Measurements from ENCODE around the gene LAMTOR1.

- TF ChIP-seq EP300 (IDR thresholded peaks at IDR 0.05; ENCODE audit: borderline replicate concordance) (no peak), NFIC (IDR thresholded peaks at IDR 0.05) (no peak), MAX (IDR thresholded peaks at IDR 0.05) (no peak), CEBPB (IDR thresholded peaks at IDR 0.05) (no peak), YY1 (IDR thresholded peaks at IDR 0.05; ENCODE audit: low read depth) (no peak), ZBTB7A (IDR thresholded peaks at IDR 0.05; ENCODE audit: low read depth) (no peak), CREB1 (IDR thresholded peaks at IDR 0.05; ENCODE audit: low read depth) (no peak), TAF1 (IDR thresholded peaks at IDR 0.05; ENCODE audit: low read depth) (no peak), TCF12 (IDR thresholded peaks at IDR 0.05; ENCODE audit: low read depth) (no peak), RAD21 (IDR thresholded peaks at IDR 0.05; ENCODE audit: low read depth) (no peak)
- TF ChIP-seq, protein P1, sequence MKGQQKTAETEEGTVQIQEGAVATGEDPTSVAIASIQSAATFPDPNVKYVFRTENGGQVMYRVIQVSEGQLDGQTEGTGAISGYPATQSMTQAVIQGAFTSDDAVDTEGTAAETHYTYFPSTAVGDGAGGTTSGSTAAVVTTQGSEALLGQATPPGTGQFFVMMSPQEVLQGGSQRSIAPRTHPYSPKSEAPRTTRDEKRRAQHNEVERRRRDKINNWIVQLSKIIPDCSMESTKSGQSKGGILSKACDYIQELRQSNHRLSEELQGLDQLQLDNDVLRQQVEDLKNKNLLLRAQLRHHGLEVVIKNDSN (IDR thresholded peaks at IDR 0.05) = no peak
- TF ChIP-seq, protein P2, sequence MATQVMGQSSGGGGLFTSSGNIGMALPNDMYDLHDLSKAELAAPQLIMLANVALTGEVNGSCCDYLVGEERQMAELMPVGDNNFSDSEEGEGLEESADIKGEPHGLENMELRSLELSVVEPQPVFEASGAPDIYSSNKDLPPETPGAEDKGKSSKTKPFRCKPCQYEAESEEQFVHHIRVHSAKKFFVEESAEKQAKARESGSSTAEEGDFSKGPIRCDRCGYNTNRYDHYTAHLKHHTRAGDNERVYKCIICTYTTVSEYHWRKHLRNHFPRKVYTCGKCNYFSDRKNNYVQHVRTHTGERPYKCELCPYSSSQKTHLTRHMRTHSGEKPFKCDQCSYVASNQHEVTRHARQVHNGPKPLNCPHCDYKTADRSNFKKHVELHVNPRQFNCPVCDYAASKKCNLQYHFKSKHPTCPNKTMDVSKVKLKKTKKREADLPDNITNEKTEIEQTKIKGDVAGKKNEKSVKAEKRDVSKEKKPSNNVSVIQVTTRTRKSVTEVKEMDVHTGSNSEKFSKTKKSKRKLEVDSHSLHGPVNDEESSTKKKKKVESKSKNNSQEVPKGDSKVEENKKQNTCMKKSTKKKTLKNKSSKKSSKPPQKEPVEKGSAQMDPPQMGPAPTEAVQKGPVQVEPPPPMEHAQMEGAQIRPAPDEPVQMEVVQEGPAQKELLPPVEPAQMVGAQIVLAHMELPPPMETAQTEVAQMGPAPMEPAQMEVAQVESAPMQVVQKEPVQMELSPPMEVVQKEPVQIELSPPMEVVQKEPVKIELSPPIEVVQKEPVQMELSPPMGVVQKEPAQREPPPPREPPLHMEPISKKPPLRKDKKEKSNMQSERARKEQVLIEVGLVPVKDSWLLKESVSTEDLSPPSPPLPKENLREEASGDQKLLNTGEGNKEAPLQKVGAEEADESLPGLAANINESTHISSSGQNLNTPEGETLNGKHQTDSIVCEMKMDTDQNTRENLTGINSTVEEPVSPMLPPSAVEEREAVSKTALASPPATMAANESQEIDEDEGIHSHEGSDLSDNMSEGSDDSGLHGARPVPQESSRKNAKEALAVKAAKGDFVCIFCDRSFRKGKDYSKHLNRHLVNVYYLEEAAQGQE (IDR thresholded peaks at IDR 0.05; ENCODE audit: low read depth) = no peak
Observed at GRCh38 chr11:72058416-72059034, 44.6 kb downstream of the LAMTOR1 start.
